Liver (tissue), 3 donors: Measurements from ENCODE around the gene SNX1.

ENCODE experiments used
- CTCF ChIP-seq: fragments of 150-350 bp; IDR thresholded peaks from 2 replicates; pipeline ENCODE4 v1.5.1; 2017; ENCODE audit warnings: improper control_type of control experiment, low read depth, low read length; ENCODE audit not compliant: missing input control
- FOXA2 ChIP-seq: IDR thresholded peaks from 2 replicates; pipeline ENCODE4 v1.6.1; 2016; ENCODE audit warnings: antibody characterized with exemption
- HNF4G ChIP-seq: IDR thresholded peaks from 2 replicates; pipeline ENCODE4 v1.6.1; 2016; ENCODE audit warnings: antibody characterized with exemption
- RAD21 ChIP-seq, 2 donors: IDR thresholded peaks; 2 replicates each; pipeline ENCODE4 v1.6.1; 2016; ENCODE audit warnings: antibody characterized with exemption in 2 of 2, mild to moderate bottlenecking in 2 of 2
- REST ChIP-seq: IDR thresholded peaks from 2 replicates; pipeline ENCODE4 v1.6.1; 2016; ENCODE audit warnings: antibody characterized with exemption, mild to moderate bottlenecking
- RXRA ChIP-seq, 2 donors: IDR thresholded peaks; 2 replicates each; pipeline ENCODE4 v1.6.1; 2017 to 2018; ENCODE audit warnings: antibody characterized with exemption in 2 of 2, mild to moderate bottlenecking in 1 of 2
- SP1 ChIP-seq: IDR thresholded peaks from 2 replicates; pipeline ENCODE4 v1.6.1; 2018; ENCODE audit warnings: antibody characterized with exemption, mild to moderate bottlenecking
- YY1 ChIP-seq: IDR thresholded peaks from 2 replicates; pipeline ENCODE4 v1.6.1; 2016; ENCODE audit warnings: antibody characterized with exemption, mild to moderate bottlenecking
- TF ChIP-seq, protein P1 (sequence below): IDR thresholded peaks from 2 replicates; pipeline ENCODE4 v1.6.1; 2016; ENCODE audit warnings: antibody characterized with exemption
- TF ChIP-seq, protein P2 (sequence below): IDR thresholded peaks from 2 replicates; pipeline ENCODE4 v1.6.1; 2016; ENCODE audit warnings: antibody characterized with exemption
- TF ChIP-seq, protein P3 (sequence below): IDR thresholded peaks from 2 replicates; pipeline ENCODE4 v1.6.1; 2016; ENCODE audit warnings: antibody characterized with exemption
- donor health status: healthy.
- donor health status: healthy.

GRCh38 chr15:64157599-64158125 is 61.9 kb downstream of the SNX1 start:
- TF ChIP-seq CTCF (no peak), YY1 (no peak), SP1 (no peak), RXRA (IDR thresholded peaks at IDR 0.05) (no peak), REST (no peak), RAD21 (IDR thresholded peaks at IDR 0.05) (no peak), FOXA2 (no peak), HNF4G (no peak)
- TF ChIP-seq, protein P1, sequence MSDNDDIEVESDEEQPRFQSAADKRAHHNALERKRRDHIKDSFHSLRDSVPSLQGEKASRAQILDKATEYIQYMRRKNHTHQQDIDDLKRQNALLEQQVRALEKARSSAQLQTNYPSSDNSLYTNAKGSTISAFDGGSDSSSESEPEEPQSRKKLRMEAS: no peak
- TF ChIP-seq, protein P2, sequence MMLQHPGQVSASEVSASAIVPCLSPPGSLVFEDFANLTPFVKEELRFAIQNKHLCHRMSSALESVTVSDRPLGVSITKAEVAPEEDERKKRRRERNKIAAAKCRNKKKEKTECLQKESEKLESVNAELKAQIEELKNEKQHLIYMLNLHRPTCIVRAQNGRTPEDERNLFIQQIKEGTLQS: no peak
- TF ChIP-seq, protein P3, sequence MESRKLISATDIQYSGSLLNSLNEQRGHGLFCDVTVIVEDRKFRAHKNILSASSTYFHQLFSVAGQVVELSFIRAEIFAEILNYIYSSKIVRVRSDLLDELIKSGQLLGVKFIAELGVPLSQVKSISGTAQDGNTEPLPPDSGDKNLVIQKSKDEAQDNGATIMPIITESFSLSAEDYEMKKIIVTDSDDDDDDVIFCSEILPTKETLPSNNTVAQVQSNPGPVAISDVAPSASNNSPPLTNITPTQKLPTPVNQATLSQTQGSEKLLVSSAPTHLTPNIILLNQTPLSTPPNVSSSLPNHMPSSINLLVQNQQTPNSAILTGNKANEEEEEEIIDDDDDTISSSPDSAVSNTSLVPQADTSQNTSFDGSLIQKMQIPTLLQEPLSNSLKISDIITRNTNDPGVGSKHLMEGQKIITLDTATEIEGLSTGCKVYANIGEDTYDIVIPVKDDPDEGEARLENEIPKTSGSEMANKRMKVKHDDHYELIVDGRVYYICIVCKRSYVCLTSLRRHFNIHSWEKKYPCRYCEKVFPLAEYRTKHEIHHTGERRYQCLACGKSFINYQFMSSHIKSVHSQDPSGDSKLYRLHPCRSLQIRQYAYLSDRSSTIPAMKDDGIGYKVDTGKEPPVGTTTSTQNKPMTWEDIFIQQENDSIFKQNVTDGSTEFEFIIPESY: no peak
